OCI-LY1 (cell line): ENCODE data around the gene TANC1.

Experiments
- EZH2 ChIP-seq: fragments of 200-600 bp; sonication (generic), shearing (Covaris generic); IDR thresholded peaks from 2 replicates; pipeline ENCODE4 v1.8.0; 2017; ENCODE audit warnings: borderline replicate concordance, mixed run types, mild to moderate bottlenecking, antibody characterized with exemption, low read length, moderate library complexity, mixed read lengths
- TF ChIP-seq, protein P1 (sequence below): fragments of 200-600 bp; sonication (generic), shearing (Covaris generic); IDR thresholded peaks from 2 replicates; pipeline ENCODE4 v1.5.1; 2017; ENCODE audit warnings: mild to moderate bottlenecking, antibody characterized with exemption, low read length, moderate library complexity, mixed read lengths

DNA sequence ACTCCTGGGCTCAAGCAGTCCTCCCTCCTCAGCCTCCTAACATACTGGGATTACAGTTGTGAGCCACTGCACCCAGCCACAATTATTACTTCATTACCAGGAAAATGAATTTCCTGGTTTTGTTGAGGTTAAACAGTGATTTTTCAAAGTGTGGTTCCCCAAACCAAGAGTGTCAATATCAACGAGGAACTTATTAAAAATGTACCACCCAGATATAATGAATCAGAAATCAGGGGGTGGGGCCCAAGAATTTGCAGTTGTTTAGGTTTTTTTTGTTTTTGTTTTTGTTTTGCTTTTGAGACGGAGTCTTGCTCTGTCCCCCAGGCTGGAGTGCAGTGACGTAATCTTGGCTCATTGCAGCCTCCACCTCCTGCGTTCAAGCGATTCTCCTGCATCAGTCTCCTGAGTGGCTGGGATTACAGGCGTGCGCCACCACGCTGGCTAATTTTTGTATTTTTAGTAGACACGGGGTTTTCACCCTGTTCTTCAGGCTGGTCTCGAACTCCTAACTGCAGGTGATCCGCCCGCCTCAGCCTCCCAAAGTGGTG is 224.0 kb downstream of the TANC1 start:
- TF ChIP-seq, protein P1, sequence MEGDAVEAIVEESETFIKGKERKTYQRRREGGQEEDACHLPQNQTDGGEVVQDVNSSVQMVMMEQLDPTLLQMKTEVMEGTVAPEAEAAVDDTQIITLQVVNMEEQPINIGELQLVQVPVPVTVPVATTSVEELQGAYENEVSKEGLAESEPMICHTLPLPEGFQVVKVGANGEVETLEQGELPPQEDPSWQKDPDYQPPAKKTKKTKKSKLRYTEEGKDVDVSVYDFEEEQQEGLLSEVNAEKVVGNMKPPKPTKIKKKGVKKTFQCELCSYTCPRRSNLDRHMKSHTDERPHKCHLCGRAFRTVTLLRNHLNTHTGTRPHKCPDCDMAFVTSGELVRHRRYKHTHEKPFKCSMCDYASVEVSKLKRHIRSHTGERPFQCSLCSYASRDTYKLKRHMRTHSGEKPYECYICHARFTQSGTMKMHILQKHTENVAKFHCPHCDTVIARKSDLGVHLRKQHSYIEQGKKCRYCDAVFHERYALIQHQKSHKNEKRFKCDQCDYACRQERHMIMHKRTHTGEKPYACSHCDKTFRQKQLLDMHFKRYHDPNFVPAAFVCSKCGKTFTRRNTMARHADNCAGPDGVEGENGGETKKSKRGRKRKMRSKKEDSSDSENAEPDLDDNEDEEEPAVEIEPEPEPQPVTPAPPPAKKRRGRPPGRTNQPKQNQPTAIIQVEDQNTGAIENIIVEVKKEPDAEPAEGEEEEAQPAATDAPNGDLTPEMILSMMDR, result no peak
- no peak for TF ChIP-seq EZH2
